ENCODE data around the gene CRISP1.
A peak's percentile ranks its signal among the peaks of the same experiment; 100 is the strongest.

The CRISP1 gene

DNA sequence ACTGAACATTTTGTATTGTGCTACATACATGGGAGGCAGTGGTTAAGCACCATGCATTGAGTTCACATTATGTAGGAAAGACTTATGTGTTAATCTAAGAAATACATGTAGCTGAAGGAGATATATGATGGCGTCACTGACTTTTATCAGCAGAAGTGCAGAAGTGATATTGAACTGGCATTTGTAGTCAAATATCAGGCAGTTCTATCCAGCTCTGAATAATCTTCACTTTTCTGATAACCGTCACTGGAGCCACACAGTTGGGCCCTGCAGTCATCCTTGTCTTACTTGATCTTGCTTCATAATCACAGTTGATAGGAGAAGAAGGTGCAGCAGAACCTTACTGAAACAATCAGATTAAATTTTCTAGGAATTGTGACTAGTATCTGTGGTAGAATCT, 26.4 kb downstream of the CRISP1 start:
- DNase-seq: no peak

DNA sequence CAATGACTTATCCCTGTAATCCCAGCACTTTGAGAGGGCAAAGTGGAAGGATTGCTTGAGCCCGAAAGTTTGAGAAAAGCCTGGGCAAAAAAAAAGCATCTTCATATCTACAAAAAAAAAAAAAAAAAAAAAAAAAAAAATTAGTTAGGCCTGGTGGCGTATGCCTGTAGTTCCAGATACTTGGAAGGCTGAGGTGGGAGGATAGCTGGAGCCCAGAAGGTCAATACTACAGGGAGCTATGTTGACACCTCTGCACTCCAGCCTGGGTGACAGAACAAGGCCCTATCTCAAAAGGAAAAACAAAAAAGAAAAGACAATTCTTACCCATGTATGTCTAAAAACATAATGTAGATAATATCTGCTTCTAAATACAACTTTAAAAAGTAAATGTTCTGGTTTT, 27.2 kb downstream of the CRISP1 start:
- DNase-seq: no peak

DNA sequence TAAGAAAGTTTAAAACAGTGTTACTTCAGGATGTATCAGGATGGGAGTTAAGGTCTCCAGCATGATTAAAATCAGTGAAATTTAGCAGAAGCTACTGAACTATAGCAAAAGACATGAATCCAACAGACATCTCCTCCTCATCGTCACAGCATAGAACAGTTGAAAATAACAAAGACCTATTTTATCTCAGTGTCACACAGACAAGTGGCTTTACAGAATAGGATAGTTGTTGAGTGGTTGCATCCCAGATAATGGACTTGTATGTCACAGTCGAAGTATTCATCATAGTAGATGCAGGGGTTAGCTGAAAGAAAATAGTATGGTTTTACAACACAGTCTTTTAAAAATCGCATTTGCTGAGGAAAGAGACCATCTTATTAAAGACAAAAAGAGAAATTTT, 31.2 kb downstream of the CRISP1 start:
- DNase-seq: no peak

DNA sequence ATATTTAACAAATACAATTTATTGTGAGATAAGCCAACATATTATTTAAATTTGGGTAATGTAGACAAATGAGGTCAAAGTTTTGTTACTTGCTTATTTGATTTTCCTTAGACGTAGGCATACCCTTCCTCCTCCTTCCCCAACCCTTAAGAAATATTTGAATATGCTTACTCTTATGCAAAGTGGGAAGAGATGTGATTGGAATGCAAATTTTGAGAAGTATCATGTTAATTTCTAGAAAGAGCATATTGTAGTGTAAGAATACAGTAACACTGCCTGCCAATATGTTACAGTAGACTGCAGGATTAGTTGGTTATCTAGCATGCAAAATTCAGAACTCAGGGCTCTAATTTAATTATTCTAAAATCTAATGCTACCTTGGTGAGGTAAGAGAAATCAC, 32.9 kb downstream of the CRISP1 start:
- DNase-seq: no peak

DNA sequence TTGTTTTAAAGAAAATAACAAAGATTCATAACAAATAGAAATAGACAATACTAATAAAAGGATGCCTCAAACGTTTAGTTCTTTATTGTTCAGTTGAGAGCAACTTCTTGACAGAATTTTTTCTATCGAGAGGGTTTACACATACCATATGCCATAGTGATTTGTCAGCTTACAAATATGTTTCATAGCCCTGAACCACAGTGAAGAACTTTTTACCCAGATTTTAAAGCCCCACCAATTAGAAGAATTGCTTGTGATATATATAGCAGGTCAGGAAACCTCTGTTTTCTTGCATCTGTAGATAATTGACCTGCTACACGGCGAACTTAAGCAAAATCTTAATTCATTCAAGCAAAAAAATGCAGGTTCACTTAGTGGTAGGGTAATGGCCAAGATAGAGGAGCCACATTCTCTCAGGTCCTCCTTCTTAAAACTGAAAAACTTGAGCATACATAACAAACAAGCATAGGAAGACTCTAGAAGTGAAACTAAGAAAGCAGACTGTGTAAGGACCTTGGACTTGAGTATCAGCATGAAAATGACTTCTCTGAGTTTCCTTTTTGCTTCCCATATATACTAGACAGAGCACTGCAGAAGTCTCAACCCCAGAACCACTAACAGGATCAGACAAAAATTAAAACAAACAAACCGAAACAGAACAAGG, 39.5 kb downstream of the CRISP1 start:
- no peak for DNase-seq

DNA sequence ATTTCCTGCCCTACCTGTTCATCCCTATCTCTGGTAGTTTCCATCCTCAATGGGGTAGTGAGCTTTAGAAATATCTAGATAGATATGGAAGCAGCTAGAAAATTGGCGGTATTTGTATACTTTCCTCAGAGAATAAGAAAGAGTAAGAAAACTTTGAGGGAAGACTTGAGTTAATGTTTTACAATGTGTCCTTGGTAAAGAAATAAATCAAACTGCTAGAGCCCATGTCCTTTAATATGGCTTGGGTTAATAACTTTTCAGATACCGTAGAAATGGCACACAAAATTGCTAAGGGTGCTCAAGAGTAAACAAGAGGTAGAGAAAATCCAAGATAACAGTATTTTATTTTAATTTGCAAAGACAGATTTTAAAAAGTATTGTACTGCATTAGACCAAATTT, 51.2 kb downstream of the CRISP1 start:
- DNase-seq: no peak

DNA sequence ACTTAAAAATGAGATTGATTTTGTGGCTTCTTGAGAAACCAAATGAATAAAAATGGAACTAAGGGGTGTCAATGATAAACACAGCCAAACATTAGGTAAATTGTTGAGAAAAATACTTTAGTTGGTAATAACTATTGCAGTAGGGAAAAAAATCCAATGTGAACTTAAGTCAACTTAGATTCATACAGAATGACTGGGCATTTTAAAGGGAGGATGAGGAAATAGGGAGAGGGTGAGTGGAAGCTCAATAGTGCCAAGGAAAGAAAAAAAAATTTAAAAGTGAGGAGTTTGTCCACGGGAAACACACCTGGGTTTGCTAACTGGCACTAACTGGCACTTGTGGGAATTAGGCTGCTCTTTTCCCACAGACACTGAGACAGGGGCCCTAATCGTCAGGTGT, 53.1 kb downstream of the CRISP1 start:
- DNase-seq: no peak

DNA sequence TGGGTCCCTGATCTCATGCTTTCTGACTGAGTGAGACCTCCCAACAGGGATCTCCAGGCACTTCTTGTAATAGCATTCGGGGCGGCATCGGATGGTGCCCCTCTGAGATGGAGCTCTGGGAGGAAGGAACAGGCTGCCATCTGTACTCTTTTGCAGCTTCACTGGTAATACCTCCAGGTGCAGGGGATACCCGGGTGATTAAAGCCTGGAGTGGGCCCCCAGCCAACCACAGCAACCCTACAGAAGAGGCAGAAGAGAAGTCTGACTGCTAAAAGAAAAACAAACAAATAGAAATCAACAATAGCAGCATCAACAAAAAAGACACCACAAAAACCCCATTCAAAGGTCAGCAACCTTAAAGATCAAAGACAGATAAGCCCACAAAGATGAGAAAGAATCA, 60.2 kb downstream of the CRISP1 start:
- DNase-seq: no peak

DNA sequence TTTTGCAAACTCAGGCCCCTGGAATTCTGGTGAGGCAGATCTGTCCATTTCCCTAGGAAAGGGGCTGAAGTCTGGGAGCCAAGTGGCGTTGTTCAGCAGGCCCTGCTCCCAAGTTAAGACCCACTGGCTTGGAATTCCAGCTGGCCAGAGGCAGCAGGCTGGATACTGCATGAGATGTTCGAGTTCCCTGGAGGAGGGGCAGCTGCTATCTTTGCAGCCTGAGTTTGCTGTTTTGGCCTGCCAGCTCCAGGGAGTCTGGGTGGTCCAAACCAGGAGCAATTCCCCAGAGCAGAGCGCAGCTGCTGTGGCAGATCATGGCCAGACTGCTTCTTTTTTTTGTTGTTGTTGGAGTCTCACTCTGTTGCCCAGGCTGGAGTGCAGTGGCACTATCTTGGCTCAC, 61.1 kb downstream of the CRISP1 start:
- DNase-seq: no peak

DNA sequence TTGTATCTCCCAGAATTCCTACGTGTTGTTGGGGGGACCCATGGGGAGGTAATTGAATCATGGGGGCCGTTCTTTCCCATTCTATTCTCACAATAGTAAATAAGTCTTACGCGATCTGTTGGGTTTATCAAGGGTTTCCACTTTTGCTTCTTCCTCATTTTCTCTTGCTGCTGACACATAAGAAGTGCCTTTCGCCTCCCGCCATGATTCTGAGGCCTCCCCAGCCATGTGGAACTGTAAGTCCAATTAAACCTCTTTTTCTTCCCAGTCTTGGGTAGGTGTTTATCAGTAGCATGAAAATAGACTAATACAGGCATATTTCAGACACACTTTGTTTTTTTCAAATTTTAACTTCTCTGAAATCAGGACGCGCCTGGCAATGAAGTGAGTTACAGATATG, 64.8 kb downstream of the CRISP1 start:
- DNase-seq: no peak

DNA sequence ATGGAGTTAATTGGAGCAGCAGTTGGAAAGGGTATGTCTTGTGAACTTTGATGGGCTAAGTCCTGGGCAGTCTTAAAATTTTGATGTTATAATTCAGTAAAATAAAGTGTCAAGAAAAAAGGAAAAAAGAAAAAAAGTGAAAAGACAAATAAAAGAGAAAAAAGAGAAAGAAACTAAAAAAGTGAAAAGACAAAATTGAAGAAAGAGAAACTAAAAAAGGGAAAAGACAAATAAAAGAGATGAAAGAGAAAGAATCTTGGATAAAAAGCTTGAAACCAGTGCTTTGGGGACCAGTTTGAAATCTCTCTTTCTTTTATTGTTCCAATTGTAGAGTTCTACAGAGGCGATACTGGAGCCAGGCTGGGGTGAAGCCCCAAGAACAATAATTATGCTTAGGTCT, 67.2 kb downstream of the CRISP1 start:
- no peak for DNase-seq

DNA sequence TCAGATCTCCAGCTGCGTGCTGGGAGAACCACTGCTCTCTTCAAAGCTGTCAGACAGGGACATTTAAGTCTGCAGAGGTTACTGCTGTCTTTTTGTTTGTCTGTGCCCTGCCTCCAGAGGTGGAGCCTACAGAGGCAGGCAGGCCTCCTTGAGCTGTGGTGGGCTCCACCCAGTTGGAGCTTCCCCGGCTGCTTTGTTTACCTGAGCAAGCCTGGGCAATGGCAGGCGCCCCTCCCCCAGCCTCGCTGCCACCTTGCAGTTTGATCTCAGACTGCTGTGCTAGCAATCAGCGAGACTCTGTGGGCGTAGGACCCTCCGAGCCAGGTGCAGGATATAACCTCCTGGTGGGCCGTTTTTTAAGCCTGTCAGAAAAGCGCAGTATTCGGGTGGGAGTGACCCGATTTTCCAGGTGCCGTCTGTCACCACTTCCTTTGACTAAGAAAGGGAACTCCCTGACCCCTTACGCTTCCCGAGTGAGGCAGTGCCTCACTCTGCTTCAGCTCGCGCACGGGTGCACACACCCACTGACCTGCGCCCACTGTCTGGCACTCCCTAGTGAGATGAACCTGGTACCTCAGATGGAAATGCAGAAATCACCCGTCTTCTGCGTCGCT, 69.4 kb downstream of the CRISP1 start:
- peak; percentile 22 to 85 (median 71) for DNase-seq

DNA sequence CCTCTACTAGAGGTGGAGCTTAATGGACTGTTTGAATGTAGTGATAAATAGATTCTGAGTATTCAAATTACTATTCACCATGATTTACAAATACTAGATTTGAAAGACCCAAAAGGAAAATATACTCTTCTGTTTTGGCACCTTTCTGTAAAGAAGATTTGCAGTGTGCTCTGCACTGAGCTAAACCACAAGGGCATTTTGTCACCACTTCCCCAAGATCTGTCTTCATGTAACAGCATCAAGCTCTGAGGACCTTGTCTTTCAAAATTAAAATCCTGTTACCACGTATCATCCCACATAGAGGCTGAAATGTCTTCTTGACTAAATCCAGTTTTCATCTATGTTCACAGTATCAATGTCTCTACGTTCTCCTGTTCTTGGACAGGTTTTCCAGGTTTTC, 76.0 kb downstream of the CRISP1 start:
- DNase-seq: no peak

DNA sequence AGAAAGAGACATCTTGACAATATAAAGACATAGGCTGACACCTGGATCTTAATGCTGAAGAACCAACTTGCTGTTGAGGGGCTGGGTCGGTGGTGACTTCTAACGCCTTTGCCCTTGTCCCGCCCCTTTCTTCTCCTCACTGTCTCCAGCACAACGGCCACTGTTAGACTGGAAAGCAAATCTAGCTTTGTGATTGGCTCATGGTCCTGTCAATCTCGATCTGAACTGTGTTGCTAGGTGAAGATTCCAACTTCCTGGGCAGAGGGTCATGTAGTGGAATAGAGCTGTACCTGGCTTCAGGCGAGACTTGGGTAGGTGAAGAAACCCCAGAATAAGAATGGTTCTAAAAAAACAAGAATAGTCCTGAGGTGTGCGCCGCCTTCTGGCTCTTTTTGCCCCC, 79.2 kb downstream of the CRISP1 start, which contains the start of gene PGK2:
Gene PGK2, minus strand, starts transcription at position 110 of the 400 bp plus-strand sequence. Its CDS starts 98 bp downstream, at position 12.
- DNase-seq: no peak

DNA sequence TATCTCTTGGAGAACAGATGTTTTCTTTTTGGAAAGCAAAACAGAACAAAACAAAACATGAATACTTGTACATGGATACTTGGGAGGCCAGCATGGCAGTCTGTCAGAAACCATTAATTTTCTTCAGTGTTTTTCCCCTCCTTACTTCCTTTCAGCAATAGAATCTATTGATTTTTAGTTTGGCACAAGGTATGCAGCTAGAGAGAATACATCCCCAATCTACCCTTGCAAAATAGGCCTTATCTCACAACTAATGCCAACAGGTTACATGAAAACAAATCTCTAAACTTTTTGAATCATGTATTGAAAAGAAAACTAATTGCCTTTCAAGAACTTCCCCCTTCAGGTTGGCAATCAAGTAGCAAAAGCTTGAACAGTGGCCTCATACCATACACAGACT, 82.1 kb downstream of the CRISP1 start:
- DNase-seq: no peak
